GM18858 (cell line): ENCODE measurements around the gene IGDCC3.

Experiments
- ATAC-seq: cut with Tn5 transposase; IDR thresholded peaks from one replicate; pipeline ENCODE4 v1.9.1; 2021; ENCODE audit not compliant: unreplicated experiment

Gene IGDCC3

GRCh38 chr15:65389226-65389625, 11.4 kb upstream of the IGDCC3 start:
- no peak for ATAC-seq

- no peak for ATAC-seq
These were observed 10.7 kb upstream of the IGDCC3 start for GRCh38 chr15:65388306-65389080.

GRCh38 chr15:65386886-65387285, 9.1 kb upstream of the IGDCC3 start:
- no peak for ATAC-seq

- ATAC-seq = no peak
These were observed 8.6 kb upstream of the IGDCC3 start for GRCh38 chr15:65386376-65386775.

GRCh38 chr15:65385870-65386258, 8.1 kb upstream of the IGDCC3 start:
- ATAC-seq = no peak

GRCh38 chr15:65384895-65385869, 7.4 kb upstream of the IGDCC3 start:
- ATAC-seq = no peak

GRCh38 chr15:65384505-65384894, 6.7 kb upstream of the IGDCC3 start:
- no peak for ATAC-seq

- no peak for ATAC-seq
These were observed 6.2 kb upstream of the IGDCC3 start for GRCh38 chr15:65383991-65384390.

- ATAC-seq = no peak
These were observed 5.7 kb upstream of the IGDCC3 start for GRCh38 chr15:65383456-65383855.

- no peak for ATAC-seq
These were observed 5.1 kb upstream of the IGDCC3 start for GRCh38 chr15:65382921-65383320.

GRCh38 chr15:65382146-65382491, 4.3 kb upstream of the IGDCC3 start:
- no peak for ATAC-seq

GRCh38 chr15:65381445-65382145, 3.8 kb upstream of the IGDCC3 start:
- ATAC-seq = no peak

GRCh38 chr15:65379986-65380385, 2.2 kb upstream of the IGDCC3 start:
- ATAC-seq = no peak

- ATAC-seq = no peak
These were observed 462 bp downstream of the IGDCC3 start for GRCh38 chr15:65377105-65377975.

- ATAC-seq = no peak
These were observed 1.1 kb downstream of the IGDCC3 start for GRCh38 chr15:65376767-65377104.

GRCh38 chr15:65375871-65376607, 1.8 kb downstream of the IGDCC3 start:
- ATAC-seq = no peak

GRCh38 chr15:65374821-65375401, 2.9 kb downstream of the IGDCC3 start:
- ATAC-seq = no peak

GRCh38 chr15:65374334-65374733, 3.5 kb downstream of the IGDCC3 start:
- ATAC-seq = no peak

GRCh38 chr15:65373163-65373651, 4.6 kb downstream of the IGDCC3 start:
- no peak for ATAC-seq

- ATAC-seq = no peak
These were observed 5.1 kb downstream of the IGDCC3 start for GRCh38 chr15:65372787-65373067.
